Skeletal muscle tissue (tissue), 4 donors: ENCODE measurements around the gene SDCCAG8. TPM values are rescaled to one million over a fixed set of nuclear protein-coding genes. Genes with fewer than 3 reads are reported as not detected.

Experiments used
- H3K27ac ChIP-seq: one replicate; pipeline ENCODE4 v1.7.0; 2013; ENCODE audit warnings: mild to moderate bottlenecking, low read depth, low read length, inconsistent platforms
- H3K27me3 ChIP-seq, 3 donors: one replicate each; pipeline ENCODE4 v1.7.0; 2013; ENCODE audit warnings: low read length in 3 of 3; ENCODE audit not compliant: control insufficient read depth in 3 of 3, insufficient read depth in 3 of 3
- H3K36me3 ChIP-seq, 3 donors: one replicate each; pipeline ENCODE4 v1.7.0; 2013; ENCODE audit warnings: low read length in 3 of 3; ENCODE audit not compliant: control insufficient read depth in 3 of 3, insufficient read depth in 3 of 3
- H3K4me1 ChIP-seq, 3 donors: one replicate each; pipeline ENCODE4 v1.7.0; 2013; ENCODE audit warnings: low read length in 3 of 3, mild to moderate bottlenecking in 3 of 3; ENCODE audit not compliant: control insufficient read depth in 3 of 3, insufficient read depth in 3 of 3
- H3K4me3 ChIP-seq, 3 donors: one replicate each; pipeline ENCODE4 v1.7.0; 2013; ENCODE audit warnings: low read length in 3 of 3
- H3K9ac ChIP-seq, 3 donors: one replicate each; pipeline ENCODE4 v1.7.0; 2013; ENCODE audit warnings: low read length in 3 of 3, mild to moderate bottlenecking in 3 of 3, moderate library complexity in 2 of 3, low read depth in 1 of 3
- H3K9me3 ChIP-seq, 3 donors: one replicate each; pipeline ENCODE4 v1.7.0; 2013; ENCODE audit warnings: low read length in 3 of 3; ENCODE audit not compliant: control insufficient read depth in 3 of 3
- total RNA-seq: library from RNA; depleted of rRNA; stranded (reverse); fragments of >200 nt; gene quantifications from one replicate; pipeline ENCODE4 v1.2.3, GENCODE V29; 2014
- donor health status: Osteomylitis.

SDCCAG8 gene
- total RNA-seq, 1 donor from 2014 or later: 71.5 TPM

DNA sequence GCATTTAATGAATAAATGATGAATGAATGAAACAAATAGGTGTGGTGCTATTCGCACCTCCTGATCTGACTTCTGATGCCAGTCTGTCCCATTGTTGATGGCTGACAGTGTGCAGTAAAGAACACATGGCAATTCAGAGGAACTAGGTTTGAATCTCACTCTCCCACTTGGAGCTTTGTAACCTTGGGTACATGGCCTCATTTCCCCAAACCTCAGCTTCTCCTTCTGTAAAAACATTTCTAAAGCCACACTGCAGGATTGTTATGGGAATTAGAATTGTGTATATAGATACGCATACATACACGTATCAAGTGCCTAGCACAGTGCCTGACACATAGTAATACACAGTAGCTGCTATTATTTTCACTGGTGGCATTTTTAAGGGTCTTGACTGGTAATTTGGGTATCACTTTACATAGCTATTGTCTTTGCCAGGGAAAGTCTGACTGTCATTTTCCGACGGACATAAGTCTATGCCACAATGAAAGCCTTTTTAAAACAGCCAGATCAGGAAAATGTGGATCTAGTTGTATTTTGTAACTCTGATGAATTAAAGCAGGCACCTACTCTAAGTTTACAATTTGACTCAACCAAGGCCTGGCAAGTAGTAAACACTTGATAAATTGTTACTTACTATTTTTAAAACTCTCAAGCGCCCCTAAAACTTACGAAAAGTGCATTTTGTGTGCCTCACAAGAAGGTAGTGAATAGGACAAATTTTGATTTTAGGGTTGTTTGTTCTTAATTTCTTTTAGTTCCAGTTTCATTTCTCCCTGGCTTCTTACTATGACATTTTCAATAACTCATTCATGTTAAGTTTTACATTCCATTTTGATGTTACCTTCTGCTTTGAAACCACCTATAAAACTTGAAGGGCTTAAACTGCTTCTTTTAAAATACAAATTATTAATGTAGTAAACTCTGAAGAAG is 164.4 kb downstream of the SDCCAG8 start:
- peak overlapping the region; percentile 87 for H3K27ac ChIP-seq
- H3K4me3 ChIP-seq: no peak overlapping the region
- H3K9me3 ChIP-seq: no peaks in the 10 kb centered on the region
- no peak overlapping the region for H3K9ac ChIP-seq
- no peaks in the 10 kb centered on the region for H3K27me3 ChIP-seq
- H3K36me3 ChIP-seq: peaks cover 3 to 11% (median 7%) of the 10 kb centered on the region in 3 donors
- H3K4me1 ChIP-seq: peaks cover 0 to 12% (median 10%) of the 10 kb centered on the region in 3 donors

DNA sequence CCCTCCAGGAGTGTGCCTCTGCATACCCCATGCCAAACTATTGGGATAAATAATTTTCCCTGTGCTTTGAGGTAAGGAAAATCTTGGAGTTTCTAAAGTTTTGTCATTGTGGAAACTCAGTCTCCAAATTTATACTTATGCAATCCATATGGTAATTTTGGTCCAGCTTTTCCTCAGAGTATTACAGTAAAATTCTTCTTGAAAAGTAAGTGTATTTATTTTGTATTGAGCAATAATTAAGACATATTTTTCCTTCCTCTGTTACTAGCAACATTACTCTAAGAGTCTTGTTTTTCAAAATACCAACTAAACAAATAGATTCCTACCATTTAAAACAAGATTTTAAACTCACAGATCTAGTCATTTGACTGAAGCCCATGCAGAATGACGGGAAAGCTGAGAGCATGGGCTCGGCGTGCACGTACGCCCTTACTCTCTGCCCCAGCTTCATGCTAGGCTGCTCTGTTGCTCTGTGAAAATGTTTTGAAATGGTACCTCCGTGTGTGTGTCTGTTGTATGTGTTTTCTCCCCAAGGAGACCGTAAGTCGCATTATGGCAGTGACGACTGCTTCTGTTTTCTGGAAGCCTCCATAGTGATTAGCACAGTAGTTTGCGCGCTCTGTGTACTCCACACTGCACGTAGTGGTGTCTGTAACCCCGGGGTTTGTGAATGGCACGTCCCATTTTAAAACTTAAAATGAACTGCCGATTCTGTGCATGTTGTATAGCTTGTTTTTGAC is 165.3 kb downstream of the SDCCAG8 start:
- Histone ChIP-seq H3K4me3 (peak overlapping the region; percentile 23 to 42 (median 40)), H3K36me3 (peaks cover 0 to 3% (median 0%) of the 10 kb centered on the region in 3 donors), H3K9ac (peak overlapping the region in 2 of 3 donors; percentile 47 to 69), H3K27ac (peak overlapping the region; percentile 87), H3K4me1 (peaks cover 0 to 12% (median 10%) of the 10 kb centered on the region in 3 donors), H3K27me3 (no peaks in the 10 kb centered on the region), H3K9me3 (no peaks in the 10 kb centered on the region)

- Histone ChIP-seq H3K36me3 (peaks cover 0 to 2% (median 2%) of the 10 kb centered on the region in 3 donors), H3K9ac (peak overlapping the region in 2 of 3 donors; percentile 47 to 69), H3K9me3 (no peaks in the 10 kb centered on the region), H3K27me3 (no peaks in the 10 kb centered on the region), H3K4me1 (peaks cover 0 to 12% (median 10%) of the 10 kb centered on the region in 3 donors), H3K4me3 (peak overlapping the region; percentile 23 to 42 (median 40)), H3K27ac (peak overlapping the region; percentile 87)
Measured at GRCh38 chr1:243421784-243422183, 165.9 kb downstream of the SDCCAG8 start.

GRCh38 chr1:243422362-243422761 is 166.5 kb downstream of the SDCCAG8 start:
- Histone ChIP-seq H3K27me3 (no peaks in the 10 kb centered on the region), H3K4me1 (peaks cover 0 to 12% (median 10%) of the 10 kb centered on the region in 3 donors), H3K27ac (peak overlapping the region; percentile 87), H3K9me3 (no peaks in the 10 kb centered on the region), H3K36me3 (peaks cover 2 to 7% (median 4%) of the 10 kb centered on the region in 3 donors), H3K4me3 (peak overlapping the region in 1 of 3 donors; percentile 40), H3K9ac (no peak overlapping the region)

DNA sequence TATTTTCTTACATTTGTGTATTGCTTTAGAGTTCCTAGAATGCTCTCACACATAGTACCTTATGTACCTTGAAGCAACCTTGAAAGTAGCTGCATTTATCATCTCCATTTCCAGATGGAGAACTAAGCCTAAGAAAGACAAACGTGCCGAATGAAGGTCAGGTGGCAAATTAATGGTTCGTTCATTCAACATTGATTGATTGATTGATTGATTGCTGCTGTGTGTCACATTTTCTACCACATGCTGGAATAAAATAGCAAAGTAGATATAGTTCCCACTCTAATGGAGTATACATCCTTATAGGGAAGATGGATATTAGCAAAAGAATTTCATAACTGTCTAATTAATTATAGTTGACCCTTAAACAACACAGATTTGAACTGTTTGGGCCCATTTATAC is 172.2 kb downstream of the SDCCAG8 start:
- H3K9ac ChIP-seq: no peak overlapping the region
- peaks cover 4 to 15% (median 10%) of the 10 kb centered on the region in 3 donors for H3K36me3 ChIP-seq
- H3K27me3 ChIP-seq: no peaks in the 10 kb centered on the region
- no peaks in the 10 kb centered on the region for H3K4me1 ChIP-seq
- no peak overlapping the region for H3K27ac ChIP-seq
- H3K9me3 ChIP-seq: no peaks in the 10 kb centered on the region
- no peak overlapping the region for H3K4me3 ChIP-seq

GRCh38 chr1:243428617-243429342 is 172.9 kb downstream of the SDCCAG8 start:
- no peak overlapping the region for H3K4me3 ChIP-seq
- H3K27ac ChIP-seq: no peak overlapping the region
- no peaks in the 10 kb centered on the region for H3K4me1 ChIP-seq
- no peaks in the 10 kb centered on the region for H3K9me3 ChIP-seq
- H3K9ac ChIP-seq: no peak overlapping the region
- peaks cover 4 to 15% (median 10%) of the 10 kb centered on the region in 3 donors for H3K36me3 ChIP-seq
- H3K27me3 ChIP-seq: no peaks in the 10 kb centered on the region

DNA sequence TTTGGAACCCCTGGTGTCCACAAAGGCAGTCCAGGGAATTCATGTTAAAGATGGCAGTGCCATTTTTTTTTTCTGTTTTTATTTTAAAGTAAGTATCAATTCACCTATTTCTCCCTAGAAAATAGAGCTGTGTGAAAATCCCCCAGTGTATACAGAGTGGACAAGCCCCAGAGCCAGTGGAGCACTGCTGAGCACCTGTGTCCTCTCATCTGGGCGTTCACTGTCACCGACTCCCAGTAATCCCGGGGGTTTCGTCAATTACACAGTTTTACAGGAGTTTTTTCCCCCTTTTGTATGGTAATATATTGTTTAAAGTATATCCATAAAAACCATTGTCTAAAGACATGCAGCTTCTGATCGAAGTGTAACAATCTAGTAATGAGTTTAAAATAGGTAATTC is 175.8 kb downstream of the SDCCAG8 start:
- Histone ChIP-seq H3K27ac (no peak overlapping the region), H3K4me3 (no peak overlapping the region), H3K27me3 (no peaks in the 10 kb centered on the region), H3K36me3 (peaks cover 4 to 15% (median 8%) of the 10 kb centered on the region in 3 donors), H3K4me1 (no peaks in the 10 kb centered on the region), H3K9ac (no peak overlapping the region), H3K9me3 (no peaks in the 10 kb centered on the region)

GRCh38 chr1:243432136-243432535 is 176.3 kb downstream of the SDCCAG8 start:
- no peaks in the 10 kb centered on the region for H3K9me3 ChIP-seq
- no peak overlapping the region for H3K27ac ChIP-seq
- H3K4me3 ChIP-seq: no peak overlapping the region
- no peaks in the 10 kb centered on the region for H3K4me1 ChIP-seq
- H3K27me3 ChIP-seq: no peaks in the 10 kb centered on the region
- H3K9ac ChIP-seq: no peak overlapping the region
- H3K36me3 ChIP-seq: peaks cover 4 to 10% (median 8%) of the 10 kb centered on the region in 3 donors

GRCh38 chr1:243433737-243434370 is 178.0 kb downstream of the SDCCAG8 start:
- Histone ChIP-seq H3K4me1 (no peaks in the 10 kb centered on the region), H3K27ac (no peak overlapping the region), H3K27me3 (no peaks in the 10 kb centered on the region), H3K9me3 (no peaks in the 10 kb centered on the region), H3K36me3 (peaks cover 0 to under 1% (median 0%) of the 10 kb centered on the region in 3 donors), H3K9ac (no peak overlapping the region), H3K4me3 (no peak overlapping the region)
